Glomerular visceral epithelial cell (primary cell): Measurements from ENCODE around the gene HUS1.
"Not testable (repeated sequence)": the region's sequence is repeated elsewhere in the genome, so short reads cannot be mapped to it uniquely, and the experiment has no call there.

Experiments
- DNase-seq: peaks from one replicate; pipeline ENCODE4 v3.0.0-alpha.2; 2016; ENCODE audit errors: extremely low spot score

Gene HUS1

DNA sequence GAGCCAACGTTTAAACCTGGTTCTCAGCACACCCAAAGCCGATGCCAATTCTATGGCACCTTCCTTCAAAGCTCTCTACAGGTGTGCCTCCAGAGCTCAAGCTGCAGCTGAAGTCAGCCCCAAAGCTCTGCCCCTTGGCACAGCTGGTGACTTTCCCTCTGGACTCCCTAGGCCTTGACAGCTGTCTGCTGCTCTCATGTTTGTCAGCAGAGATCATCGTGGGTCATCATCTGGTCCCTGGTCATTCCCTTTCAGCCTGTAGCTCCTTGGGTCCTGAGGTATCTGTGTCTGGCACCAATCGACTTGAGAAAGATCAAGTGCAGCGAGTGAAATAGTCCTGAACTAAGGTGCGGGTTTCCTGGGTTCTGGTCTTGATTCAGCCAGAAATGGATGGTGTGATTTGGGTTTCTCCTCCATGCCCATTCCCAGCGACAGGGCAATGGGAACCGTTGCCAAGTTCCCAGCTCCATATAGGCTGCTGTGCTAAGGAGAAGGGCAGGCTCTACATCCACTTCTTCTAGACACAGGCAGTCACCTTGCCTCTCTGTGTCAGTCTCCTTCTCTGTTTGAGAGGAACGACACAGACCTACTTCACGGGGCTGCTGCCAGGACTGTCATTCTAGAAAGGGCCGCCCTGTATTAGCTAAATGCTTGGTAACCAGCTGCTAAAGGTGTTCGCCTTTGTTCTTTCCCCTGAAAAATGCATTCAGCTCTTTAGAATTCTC, 34.7 kb downstream of the HUS1 start:
- no peak for DNase-seq

DNA sequence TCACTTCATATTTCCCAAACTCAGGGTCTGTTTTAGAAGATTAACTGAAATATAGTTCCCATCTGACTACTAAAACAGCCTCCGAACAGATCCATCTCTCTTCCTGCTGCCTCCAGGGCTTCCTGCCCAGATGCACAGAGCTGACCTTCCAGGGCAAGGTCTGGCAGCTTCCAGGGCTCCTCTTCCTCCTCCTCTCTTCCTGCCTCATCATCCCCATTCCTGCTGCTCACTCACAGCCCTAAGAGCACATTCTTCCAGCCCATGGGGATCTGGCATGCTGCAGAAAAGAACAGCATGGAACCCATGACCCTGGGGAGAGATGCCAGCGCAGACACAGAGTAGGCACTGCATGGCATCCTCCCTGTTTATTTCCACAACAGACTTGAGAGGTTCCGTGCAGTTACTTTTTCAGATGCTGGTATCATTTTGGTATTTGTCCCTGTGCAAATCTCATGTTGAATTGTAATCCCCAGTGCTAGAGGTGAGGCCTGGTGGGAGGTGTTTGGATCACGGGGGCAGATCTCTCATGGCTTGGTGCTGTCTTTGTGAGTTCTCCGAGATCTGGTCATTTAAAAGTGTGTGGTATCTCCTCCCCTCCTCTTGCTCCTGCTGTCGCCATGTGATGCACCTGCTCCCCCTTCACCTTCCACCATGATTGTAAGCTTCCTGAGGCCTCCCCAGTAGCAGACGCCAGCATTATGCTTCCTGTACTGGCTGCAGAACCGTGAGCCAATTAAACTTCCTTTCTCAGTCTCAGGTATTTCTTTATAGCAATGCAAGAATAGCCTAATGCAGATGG, 35.5 kb downstream of the HUS1 start:
- DNase-seq, result no peak

GRCh38 chr7:47942651-47943050, 36.8 kb downstream of the HUS1 start:
- DNase-seq, result not testable (repeated sequence)

DNA sequence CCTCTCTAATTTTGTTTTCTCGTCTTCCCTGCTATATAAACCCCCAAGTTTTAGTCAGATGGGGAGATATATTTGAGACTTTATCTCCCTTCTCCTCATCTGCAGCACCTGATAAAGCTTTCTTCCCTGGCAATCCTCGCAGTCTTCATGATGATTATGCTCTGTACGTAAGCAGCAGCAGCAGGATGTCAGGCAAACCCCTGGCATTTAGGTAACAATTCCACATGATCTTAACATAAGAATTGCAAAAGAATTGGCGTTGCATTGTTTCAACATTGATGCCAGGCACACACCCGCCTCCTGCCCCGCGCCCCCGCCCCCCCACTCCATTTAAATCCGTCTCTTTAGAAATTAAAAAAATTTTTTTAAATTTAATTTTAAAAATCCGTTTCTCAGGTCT, 37.3 kb downstream of the HUS1 start:
- DNase-seq, result no peak

DNA sequence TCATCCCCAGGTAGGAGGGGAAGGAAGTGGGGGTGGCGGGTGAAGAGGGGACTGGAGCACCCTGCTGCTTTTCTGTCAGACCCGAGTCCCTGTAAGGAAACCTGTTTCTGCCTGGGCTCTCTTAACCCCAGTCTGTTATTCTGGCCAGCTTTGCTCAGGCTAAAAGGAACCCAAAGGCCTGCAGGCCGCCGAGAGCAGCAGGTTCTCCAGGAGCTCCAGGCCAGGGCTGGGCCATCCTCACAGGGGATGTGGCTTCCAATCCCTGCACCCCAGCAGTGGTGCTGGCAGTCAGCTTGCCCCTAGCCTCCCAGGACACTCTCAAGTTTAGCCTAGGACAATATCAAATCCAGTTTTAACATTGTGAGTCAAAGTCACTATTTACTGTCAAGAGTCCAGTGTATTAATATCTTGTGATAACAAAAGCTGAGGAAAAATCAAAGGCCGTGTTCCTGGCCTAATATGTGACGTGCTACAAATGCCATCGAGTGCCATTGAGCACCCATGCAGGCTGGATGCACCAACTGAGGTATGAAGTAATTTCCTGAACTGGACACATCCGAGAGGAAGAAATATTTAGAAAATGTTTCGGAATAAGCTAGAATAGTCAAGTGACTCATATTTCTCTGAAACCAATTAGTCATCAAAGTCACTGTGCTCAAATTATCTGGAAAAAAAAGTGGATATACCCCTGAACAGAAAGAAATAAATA, 38.1 kb downstream of the HUS1 start:
- DNase-seq, result peak; percentile 52

- DNase-seq, result no peak
Measured at GRCh38 chr7:47940088-47941013, 39.1 kb downstream of the HUS1 start.

DNA sequence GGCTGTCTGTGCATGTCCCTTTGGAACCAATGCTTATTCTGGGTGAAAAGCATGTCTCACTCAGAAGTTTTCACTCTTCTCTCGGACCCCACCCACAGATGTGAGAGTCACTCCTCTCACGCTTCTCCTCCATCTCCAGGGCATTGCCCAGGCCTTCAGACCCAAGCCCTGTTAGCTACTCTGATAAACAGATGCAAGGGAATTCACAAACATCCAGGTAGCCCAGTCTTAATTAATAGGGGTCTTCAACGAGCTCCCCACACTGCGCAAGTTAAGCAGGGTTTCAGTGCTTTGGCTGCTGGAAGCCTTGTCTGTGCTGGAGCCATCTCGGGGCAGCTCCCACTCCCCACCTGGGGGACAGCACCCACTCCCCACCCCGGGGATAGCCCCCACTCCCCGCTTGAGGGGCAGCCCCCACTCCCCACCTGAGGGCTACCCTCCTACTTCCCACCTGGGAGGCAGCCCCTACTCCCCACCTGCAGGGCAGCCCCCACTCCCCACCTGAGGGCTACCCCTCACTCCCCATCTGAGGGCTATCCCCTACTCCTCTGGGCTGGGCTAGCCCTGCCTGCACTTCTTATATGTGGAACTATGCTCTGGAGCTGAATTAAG, 39.9 kb downstream of the HUS1 start:
- DNase-seq, result no peak

GRCh38 chr7:47938574-47939165, 40.7 kb downstream of the HUS1 start:
- no peak for DNase-seq

GRCh38 chr7:47937711-47938573, 41.5 kb downstream of the HUS1 start:
- no peak for DNase-seq

- DNase-seq, result no peak
Measured at GRCh38 chr7:47937065-47937687, 42.2 kb downstream of the HUS1 start.

DNA sequence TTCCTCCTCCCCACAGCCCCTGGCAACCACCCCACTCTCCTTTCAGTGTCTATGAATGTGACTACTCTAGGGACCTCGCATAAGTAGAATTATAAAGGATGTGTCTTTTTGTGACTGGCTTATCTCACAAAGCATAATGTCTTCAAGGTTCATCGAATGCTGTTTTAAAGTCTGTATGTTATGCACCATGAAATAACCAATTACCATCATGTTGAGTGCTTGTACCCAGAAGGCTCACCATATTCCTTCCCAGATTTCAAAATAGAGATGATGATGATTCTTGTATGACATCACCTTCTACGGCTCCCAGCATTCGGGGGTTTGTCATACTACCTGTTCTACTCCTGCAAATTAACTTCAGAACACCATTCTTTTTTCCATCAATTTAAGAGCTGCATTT, 43.1 kb downstream of the HUS1 start:
- DNase-seq, result no peak

- DNase-seq, result no peak
Measured at GRCh38 chr7:47935336-47935735, 44.1 kb downstream of the HUS1 start.

GRCh38 chr7:47934831-47935230, 44.6 kb downstream of the HUS1 start:
- DNase-seq, result no peak

GRCh38 chr7:47933215-47933614, 46.2 kb downstream of the HUS1 start:
- no peak for DNase-seq

DNA sequence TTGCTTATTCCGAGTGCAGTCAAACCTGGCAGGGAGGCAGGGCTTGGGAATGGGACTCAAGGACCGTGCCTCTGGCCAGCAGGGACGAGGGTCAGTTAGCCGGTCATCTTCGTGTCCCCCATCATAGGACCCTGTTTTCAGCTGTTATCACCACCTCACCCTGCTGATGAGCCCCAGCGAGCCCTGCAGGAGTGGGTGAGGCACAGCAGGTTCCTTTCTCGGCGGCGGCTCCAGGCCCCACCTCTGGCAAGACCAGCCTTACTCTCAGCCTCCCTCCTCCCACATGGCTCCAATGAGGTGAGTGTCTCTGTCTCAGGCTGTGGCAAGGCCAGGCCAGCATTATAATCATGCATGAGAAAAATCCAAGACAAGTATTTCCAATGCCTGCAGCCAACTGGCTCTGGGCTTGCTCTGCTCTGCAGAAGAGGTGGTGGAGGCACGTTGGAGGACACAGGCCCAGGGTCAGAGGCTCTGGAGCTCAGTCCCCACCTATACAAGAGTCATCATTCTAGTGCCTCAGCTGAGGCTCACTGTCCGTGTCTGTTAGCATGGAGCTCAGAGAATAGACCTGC, 46.9 kb downstream of the HUS1 start:
- no peak for DNase-seq

DNA sequence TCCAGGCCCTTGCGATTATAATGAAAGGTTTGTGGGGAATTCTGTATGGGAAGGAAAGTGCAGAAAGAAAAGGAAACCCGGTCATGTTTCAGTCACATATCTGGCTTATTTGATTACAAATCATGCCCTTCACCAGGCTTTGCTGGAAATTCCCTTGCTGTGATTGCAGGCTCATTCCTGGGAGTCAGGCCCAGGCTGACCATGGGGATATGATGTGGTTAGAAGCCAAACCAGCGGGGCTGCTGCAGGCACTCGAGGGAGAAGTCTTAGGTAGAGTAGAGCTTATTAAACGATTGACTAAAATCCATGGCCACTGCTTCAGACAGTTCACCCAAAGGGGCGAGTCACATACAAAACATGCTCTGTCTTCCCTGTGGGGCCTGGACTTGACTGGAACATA, 47.4 kb downstream of the HUS1 start:
- peak; percentile 34 for DNase-seq

DNA sequence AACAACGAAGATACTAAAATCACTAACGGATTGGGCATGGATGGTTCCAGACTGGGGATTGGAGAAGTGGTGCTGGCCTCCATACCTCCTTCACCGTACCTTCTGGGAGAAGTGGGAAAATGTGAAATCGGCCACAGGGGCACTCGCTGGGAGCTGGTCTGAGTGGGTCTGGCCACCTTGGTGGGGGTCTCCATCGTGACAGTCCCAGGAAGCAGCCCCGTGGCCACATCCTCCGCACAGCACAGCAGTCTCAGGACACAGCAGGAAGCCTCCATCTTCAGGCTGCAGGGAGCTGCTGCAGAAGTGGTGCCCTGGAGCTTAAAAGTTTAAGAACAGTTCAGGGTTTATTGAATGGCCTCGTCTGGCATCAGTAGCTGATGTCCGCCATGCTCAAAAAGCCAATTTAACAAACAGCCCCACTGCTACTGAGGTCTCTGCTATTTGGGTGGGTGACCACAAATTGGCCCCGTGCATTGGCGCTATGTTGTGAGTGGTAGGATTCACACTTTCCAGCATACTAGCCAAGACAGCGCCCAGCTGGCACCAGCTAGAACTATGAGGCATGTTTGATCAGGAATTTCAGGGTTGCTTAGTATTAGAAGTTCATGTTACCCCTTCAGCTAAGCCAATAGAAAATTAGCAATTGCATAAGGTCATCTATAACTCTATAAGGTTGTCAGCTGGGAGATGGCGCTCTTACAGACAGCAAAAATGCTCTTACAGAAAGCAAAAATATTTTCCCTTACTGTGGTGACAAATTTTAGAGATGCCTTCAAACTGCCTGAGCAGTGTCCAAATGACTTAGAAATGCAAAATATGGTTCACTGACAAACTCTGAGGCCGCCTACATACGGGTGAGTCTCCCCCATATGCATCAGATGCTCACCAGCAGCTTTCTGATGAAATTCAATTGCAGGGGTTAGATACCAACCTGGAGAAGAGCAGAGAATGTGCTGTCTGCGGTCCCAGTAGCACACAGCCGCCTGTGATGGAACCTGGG, 48.1 kb downstream of the HUS1 start:
- DNase-seq, result no peak

DNA sequence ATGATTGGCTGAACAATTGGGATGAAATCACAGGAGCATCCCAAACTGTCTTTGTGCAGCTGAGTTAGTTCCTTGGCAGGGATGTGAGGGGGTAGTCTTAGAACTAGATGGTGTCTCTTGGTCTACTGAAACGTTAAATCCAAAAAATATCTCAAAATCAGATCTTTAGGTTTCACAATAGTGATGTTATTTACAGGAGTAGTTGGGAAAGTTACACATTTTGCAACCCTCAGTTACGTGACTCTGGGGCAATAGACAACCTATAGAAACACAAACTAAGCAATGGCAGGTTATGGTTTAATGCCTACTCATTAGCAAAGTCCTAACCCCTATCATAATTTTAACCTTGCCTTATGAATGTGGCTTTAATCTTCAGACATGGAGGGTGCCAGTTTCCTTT, 55.1 kb downstream of the HUS1 start:
- DNase-seq, result no peak
